ENCODE results near the gene SVOP.
A peak's percentile ranks its signal among the peaks of the same experiment; 100 is the strongest.
"Not testable (repeated sequence)": the region's sequence is repeated elsewhere in the genome, so short reads cannot be mapped to it uniquely, and the experiment has no call there.

SVOP gene

GRCh38 chr12:108884116-108885012, 136.5 kb downstream of the SVOP start:
- peak; percentile 63 for DNase-seq (ENCODE audit: low spot score)

GRCh38 chr12:108881953-108882352, 138.9 kb downstream of the SVOP start:
- DNase-seq (ENCODE audit: low spot score) = no peak

- no peak for DNase-seq (ENCODE audit: low spot score)
Observed at GRCh38 chr12:108879615-108880254, 141.1 kb downstream of the SVOP start, which contains the start of gene DAO. Gene DAO, plus strand, starts transcription at chr12:108880092. Its CDS starts 4,915 bp downstream, at chr12:108885007.

GRCh38 chr12:108876550-108876949, 144.3 kb downstream of the SVOP start:
- DNase-seq (ENCODE audit: low spot score) = no peak

- DNase-seq (ENCODE audit: low spot score) = no peak
Observed at GRCh38 chr12:108875682-108876361, 145.0 kb downstream of the SVOP start.

DNA sequence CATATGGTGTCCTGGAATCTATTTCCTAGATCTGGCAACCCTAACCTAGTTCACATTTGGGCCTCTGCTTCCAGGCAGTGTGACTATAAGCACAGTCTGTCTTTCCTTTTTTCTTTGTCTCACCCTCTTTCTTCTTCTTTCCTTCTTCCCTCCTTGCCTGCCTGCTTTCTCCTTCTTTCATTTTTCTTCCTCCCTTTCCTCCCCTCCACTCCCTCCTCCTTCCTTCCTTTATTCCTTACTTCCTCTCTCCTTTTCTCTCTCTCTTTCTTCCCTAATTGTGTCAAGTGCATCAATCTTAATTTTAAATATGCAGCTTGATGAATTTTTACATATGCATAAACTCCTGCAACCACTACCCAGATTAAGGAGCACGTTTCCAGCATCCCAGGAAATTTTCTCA, 145.6 kb downstream of the SVOP start:
- no peak for DNase-seq (ENCODE audit: low spot score)

DNA sequence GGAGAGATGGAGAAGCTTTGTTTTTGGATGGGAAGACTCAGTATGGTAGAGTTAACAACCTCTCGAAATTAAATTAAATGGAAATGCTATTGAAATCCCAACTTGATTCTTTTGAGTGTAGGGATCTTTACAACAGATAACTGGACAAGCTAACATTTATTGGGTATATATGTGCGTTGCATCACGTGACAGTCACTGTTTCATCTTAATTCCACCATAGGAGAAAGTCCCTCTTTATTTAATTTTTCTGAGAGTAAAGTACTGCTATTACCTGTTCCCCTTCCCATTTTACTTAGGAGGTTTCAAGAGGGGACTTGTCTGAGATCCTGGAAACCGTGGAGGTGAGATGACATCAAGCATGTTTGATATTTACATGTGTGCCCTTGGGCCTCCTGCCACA, 152.1 kb downstream of the SVOP start:
- DNase-seq (ENCODE audit: low spot score) = no peak

GRCh38 chr12:108866083-108866482, 154.8 kb downstream of the SVOP start:
- not testable (repeated sequence) for DNase-seq (ENCODE audit: low spot score)

DNA sequence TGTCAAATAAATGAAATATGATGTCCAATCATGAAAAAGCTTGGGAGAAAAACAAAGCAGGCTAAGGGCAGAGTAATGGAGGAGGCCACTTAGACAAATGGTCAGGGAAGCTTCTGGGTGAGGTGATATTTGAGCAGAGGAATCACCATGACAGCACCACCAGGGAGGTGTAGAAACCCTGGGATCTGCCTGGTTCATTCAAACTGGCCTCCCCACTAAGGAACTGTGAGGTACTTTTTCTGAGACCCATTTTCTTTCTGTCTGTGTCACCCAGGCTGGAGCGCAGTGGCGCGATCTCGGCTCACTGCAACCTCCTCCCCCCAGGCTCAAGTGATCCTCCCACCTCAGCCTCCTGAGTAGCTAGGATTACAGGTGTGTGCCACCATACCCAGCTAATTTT, 155.7 kb downstream of the SVOP start:
- DNase-seq (ENCODE audit: low spot score) = no peak

DNA sequence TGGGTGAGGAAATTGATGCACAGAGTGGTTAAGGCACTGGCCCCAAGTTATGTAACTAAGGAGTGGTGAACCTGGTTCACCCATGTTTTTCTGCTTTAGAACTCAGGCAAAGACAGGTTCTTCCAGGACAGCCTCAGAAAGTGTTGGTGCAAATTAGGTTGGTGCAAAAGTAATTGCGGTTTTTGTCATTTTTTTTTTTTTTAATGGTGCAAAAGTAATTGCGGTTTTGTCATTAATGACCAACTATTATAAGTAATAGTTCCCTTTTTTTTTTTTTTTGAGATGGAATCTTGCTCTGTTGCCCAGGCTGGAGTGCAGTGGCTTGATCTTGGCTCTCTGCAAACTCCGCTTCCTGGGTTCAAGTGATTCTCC, 158.3 kb downstream of the SVOP start:
- DNase-seq (ENCODE audit: low spot score) = no peak

DNA sequence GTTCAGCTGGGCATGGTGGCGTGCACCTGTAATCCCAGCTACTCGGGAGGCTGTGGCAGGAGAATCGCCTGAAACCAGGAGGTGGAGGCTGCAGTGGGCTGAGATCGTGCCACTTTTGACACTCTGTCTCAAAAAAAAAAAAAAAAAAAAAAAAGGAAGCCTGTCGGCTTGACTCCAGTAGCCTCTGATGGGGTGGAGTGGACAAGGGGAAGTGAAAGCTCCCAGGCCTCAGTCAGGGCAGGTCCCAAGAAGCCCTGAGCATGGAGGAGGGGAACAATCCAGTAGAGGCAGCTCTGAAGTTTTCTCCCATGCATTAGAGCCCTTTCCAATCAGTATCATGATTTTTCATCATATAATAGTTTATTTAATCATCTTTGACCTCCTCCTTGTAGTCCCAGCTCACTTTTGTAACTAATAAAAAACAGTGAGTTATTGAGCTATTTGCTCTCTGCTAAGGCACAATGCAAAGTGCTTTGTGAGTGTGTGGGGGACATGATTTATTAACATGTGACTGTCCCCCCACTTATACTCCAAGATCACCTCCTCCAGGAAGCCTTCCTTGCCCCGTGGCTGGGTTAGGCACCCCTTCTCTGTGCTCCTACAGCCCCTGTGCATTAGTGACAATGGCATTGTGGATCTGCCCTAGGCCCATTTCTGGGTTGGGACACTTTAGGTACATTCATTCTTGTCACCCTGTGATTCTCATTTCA, 158.8 kb downstream of the SVOP start:
- no peak for DNase-seq (ENCODE audit: low spot score)

- DNase-seq (ENCODE audit: low spot score) = no peak
Observed at GRCh38 chr12:108860443-108860842, 160.4 kb downstream of the SVOP start.

- no peak for DNase-seq (ENCODE audit: low spot score)
Observed at GRCh38 chr12:108859923-108860291, 161.0 kb downstream of the SVOP start.

- not testable (repeated sequence) for DNase-seq (ENCODE audit: low spot score)
Observed at GRCh38 chr12:108859141-108859922, 161.5 kb downstream of the SVOP start.

DNA sequence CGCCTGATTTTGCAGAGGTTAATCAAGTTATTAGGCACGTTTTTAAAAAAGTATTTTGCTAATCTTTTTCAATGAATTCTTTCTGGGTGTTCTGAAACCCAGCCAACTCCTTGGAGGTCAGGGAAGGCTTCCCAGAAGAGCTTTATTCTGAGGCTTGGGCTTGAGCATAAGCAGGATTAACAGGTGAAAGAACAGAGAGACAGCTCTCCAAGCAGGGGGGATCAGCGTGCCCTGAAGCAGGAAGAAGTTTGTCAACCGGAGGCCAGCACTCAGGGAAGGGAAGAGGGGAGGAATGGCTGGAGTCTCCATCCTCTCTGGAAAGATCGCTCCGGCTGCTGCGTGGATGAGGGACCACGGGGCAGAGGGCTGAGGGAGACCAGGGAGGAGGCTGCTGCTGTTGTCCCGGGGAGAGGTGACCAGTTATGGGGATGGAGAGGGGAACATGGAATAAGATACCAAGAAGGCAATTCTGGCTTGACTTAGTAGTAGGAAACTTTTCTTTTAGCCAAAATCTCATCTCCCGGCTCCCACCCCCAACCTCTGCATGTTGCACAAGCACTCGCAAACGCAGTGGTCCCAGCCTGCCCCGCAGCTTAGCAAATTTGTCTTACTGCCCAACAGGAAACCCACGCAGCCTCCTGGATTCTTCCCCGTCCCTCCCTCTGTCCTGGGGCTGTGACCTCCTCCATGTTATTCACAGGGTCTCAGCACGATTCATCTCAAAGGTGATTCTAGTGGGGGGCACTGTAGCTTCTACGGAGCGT, 162.4 kb downstream of the SVOP start:
- DNase-seq (ENCODE audit: low spot score) = peak; percentile 62
